Natural killer cell treated with Interleukin-12 subunit alpha and Interleukin-12 subunit beta and Interleukin-15 and Interleukin-18, amount 100 ng/mL, for 72 hours (primary cell): ENCODE results near the gene PLXNA2. TPM values are rescaled to one million over a fixed set of nuclear protein-coding genes. Genes with fewer than 3 reads are reported as not detected.

Experiments used
- ATAC-seq, 2 donors: fragments of 150-1000 bp; cut with Tn5 transposase in 1 of 2; sonication (Bioruptor Pico), chemical (Tn5 transposase) in 1 of 2; 2 replicates each; pipeline ENCODE4 v1.10.0; 2021
- DNase-seq: peaks from one replicate; pipeline ENCODE4 v3.0.0; 2022; ENCODE audit warnings: low spot score
- H3K27ac Mint-ChIP-seq, 2 donors: 1 replicate in 1 of 2; 2 replicates in 1 of 2; pipeline ENCODE4 v1.8.0; 2022; ENCODE audit warnings: mixed read lengths in 2 of 2, mild to moderate bottlenecking in 1 of 2, moderate library complexity in 1 of 2
- H3K27me3 Mint-ChIP-seq, 2 donors: 1 replicate in 1 of 2; 2 replicates in 1 of 2; pipeline ENCODE4 v1.8.0; 2022; ENCODE audit warnings: mixed read lengths in 2 of 2
- H3K36me3 Mint-ChIP-seq: one replicate; pipeline ENCODE4 v1.8.0; 2022; ENCODE audit warnings: mixed read lengths
- H3K4me1 Mint-ChIP-seq, 2 donors: 1 replicate in 1 of 2; 2 replicates in 1 of 2; pipeline ENCODE4 v1.8.0; 2022; ENCODE audit warnings: low read depth in 2 of 2, mixed read lengths in 2 of 2, mild to moderate bottlenecking in 1 of 2
- H3K4me3 Mint-ChIP-seq: one replicate; pipeline ENCODE4 v1.8.0; 2022; ENCODE audit warnings: mixed read lengths
- H3K9me3 Mint-ChIP-seq: 2 replicates; pipeline ENCODE4 v1.8.0; 2022; ENCODE audit warnings: mixed read lengths
- total RNA-seq, 2 donors: library from RNA; stranded (reverse); gene quantifications; one replicate each; pipeline ENCODE4 v1.2.3, GENCODE V29; 2022

Gene PLXNA2
- total RNA-seq, 2 donors from 2014 or later = 1.1 to 1.3 TPM

DNA sequence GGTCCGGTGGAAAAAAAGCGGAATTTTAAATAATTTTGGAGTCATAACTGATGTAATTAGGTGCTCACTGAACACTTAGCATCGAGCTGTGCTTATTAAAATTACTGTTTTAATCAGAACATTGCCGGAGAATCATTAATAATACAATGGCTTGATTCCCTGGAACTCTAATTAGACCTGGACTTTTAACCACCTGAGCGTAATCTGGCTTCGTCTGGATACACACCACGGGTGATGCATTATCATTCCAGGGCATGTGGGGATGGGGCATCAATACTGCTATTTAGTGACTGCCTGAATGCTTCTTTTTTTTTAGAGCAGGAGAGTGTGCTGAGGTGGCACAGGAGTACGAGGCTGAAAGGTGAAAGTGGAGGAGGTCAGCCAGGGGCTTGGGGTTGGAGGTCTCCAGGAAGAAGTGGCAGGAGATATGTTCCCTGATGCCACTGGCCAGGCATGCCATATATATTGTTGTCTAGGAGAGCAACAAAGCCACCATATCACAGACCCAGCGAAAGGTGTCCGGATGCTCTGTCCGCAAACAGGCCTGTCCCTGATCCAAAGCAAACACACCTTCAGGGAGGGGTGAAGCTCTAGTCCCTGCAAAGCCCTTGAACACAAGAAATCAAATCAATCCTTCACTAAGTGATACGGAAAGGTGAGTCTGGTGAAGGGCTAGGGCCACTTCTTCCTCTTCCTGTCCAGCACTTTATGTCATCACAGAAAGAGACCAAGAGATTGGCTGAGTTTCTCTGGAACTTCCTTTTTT is 125.2 kb downstream of the PLXNA2 start:
- ATAC-seq = peak in 1 of 2 donors; percentile 21
- no peaks in the 10 kb centered on the region for H3K4me1 Mint-ChIP-seq
- H3K27me3 Mint-ChIP-seq = peaks cover 10 to 19% of the 10 kb centered on the region in 2 donors
- DNase-seq = no peak
- H3K4me3 Mint-ChIP-seq = no peak overlapping the region
- no peaks in the 10 kb centered on the region for H3K36me3 Mint-ChIP-seq
- H3K27ac Mint-ChIP-seq = no peak overlapping the region
- no peaks in the 10 kb centered on the region for H3K9me3 Mint-ChIP-seq

DNA sequence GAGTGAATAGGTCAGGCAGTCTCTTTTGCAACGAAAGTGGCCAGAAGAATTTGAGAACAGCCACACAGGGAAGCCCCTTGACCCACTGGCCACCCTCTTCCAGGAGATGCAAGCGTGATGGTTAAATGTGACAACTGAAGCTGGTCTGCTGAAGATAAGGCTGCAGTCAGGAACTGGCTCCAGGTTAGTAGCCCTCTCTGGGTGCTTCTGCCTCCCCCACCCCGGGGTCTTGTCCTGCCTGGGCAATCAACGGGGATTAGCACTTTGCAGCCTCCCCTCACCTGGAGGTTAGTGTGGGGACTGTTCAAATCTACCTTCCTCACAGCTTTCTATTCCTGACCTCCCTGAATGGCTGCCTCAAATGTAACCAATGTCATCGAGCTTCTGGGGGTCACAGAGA is 125.9 kb downstream of the PLXNA2 start:
- Mint-ChIP-seq H3K36me3 (no peaks in the 10 kb centered on the region), H3K4me3 (no peak overlapping the region), H3K4me1 (no peaks in the 10 kb centered on the region), H3K27ac (no peak overlapping the region), H3K27me3 (peaks cover 10 to 19% of the 10 kb centered on the region in 2 donors), H3K9me3 (no peaks in the 10 kb centered on the region)
- ATAC-seq (no peak), DNase-seq (no peak)

DNA sequence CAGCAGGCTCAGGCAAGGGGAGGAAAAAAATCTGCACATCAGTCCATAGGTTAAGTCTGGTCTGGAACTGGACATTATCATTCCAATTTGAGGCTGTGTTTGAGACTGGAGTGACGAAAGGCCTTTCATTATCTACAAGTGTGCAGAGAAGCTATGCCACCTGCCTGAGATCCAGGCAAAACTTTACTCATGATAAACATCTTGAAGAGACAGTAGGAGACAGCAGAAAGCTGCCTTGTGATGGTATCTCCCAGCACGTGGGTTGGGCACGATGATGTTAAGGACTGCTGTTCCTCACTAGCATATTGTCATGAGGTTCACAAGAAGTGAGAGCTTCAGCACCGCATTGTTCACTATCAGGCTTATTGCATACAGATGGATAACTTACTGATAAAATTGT is 126.4 kb downstream of the PLXNA2 start:
- H3K36me3 Mint-ChIP-seq = no peaks in the 10 kb centered on the region
- DNase-seq (no peak), ATAC-seq (no peak)
- H3K4me3 Mint-ChIP-seq = no peak overlapping the region
- H3K4me1 Mint-ChIP-seq = no peaks in the 10 kb centered on the region
- H3K9me3 Mint-ChIP-seq = no peaks in the 10 kb centered on the region
- no peak overlapping the region for H3K27ac Mint-ChIP-seq
- H3K27me3 Mint-ChIP-seq = peaks cover 10 to 19% of the 10 kb centered on the region in 2 donors

- no peak for ATAC-seq
- Mint-ChIP-seq H3K4me1 (no peaks in the 10 kb centered on the region), H3K36me3 (no peaks in the 10 kb centered on the region)
Observed at GRCh38 chr1:208117409-208117808, 126.8 kb downstream of the PLXNA2 start.

GRCh38 chr1:208115924-208116640 is 128.1 kb downstream of the PLXNA2 start:
- Mint-ChIP-seq H3K27ac (no peak overlapping the region), H3K4me3 (no peak overlapping the region), H3K4me1 (no peaks in the 10 kb centered on the region), H3K36me3 (no peaks in the 10 kb centered on the region), H3K9me3 (no peaks in the 10 kb centered on the region), H3K27me3 (peaks cover 10 to 19% of the 10 kb centered on the region in 2 donors)
- ATAC-seq (no peak), DNase-seq (no peak)

More at GRCh38 chr1:208117409-208117808, 126.8 kb downstream of the PLXNA2 start:
- no peak for DNase-seq
- Mint-ChIP-seq H3K27ac (no peak overlapping the region), H3K27me3 (peaks cover 10 to 19% of the 10 kb centered on the region in 2 donors), H3K9me3 (no peaks in the 10 kb centered on the region), H3K4me3 (no peak overlapping the region)

DNA sequence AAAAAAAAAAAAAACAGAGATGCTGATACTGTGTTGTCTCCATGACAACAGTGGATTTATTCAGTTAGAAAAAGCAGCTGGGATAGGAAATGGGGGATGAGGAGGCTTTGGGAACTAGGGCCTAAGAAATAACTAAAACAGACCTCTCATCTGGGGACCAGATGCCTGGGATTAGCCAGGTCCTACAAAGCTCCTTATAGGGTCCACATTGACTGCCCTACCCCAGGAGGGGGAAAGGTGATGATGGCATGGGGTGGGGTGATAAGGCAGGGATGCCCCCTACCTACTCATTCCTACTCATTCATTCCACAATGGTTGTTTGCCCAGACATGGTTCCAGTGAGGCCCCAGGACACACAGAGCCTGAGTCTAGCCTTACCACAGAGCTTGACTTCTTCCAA is 131.2 kb downstream of the PLXNA2 start:
- Mint-ChIP-seq H3K27me3 (peaks cover 10 to 19% of the 10 kb centered on the region in 2 donors), H3K4me1 (no peaks in the 10 kb centered on the region), H3K27ac (no peak overlapping the region), H3K4me3 (no peak overlapping the region), H3K9me3 (no peaks in the 10 kb centered on the region), H3K36me3 (no peaks in the 10 kb centered on the region)
- DNase-seq (no peak), ATAC-seq (no peak)

- no peak overlapping the region for H3K27ac Mint-ChIP-seq
- no peaks in the 10 kb centered on the region for H3K36me3 Mint-ChIP-seq
- no peaks in the 10 kb centered on the region for H3K4me1 Mint-ChIP-seq
- ATAC-seq = no peak
- no peaks in the 10 kb centered on the region for H3K9me3 Mint-ChIP-seq
- peaks cover 10 to 19% of the 10 kb centered on the region in 2 donors for H3K27me3 Mint-ChIP-seq
- no peak for DNase-seq
- no peak overlapping the region for H3K4me3 Mint-ChIP-seq
Observed at GRCh38 chr1:208112401-208112800, 131.8 kb downstream of the PLXNA2 start.

GRCh38 chr1:208111646-208112190 is 132.5 kb downstream of the PLXNA2 start:
- Mint-ChIP-seq H3K4me1 (no peaks in the 10 kb centered on the region), H3K36me3 (no peaks in the 10 kb centered on the region), H3K9me3 (no peaks in the 10 kb centered on the region), H3K4me3 (no peak overlapping the region), H3K27ac (no peak overlapping the region), H3K27me3 (peaks cover 9 to 19% of the 10 kb centered on the region in 2 donors)
- DNase-seq (no peak), ATAC-seq (no peak)

GRCh38 chr1:208110296-208110695 is 133.9 kb downstream of the PLXNA2 start:
- H3K4me1 Mint-ChIP-seq = no peaks in the 10 kb centered on the region
- H3K9me3 Mint-ChIP-seq = no peaks in the 10 kb centered on the region
- ATAC-seq = no peak
- H3K4me3 Mint-ChIP-seq = no peak overlapping the region
- peaks cover 5 to 10% of the 10 kb centered on the region in 2 donors for H3K27me3 Mint-ChIP-seq
- DNase-seq = no peak
- H3K27ac Mint-ChIP-seq = no peak overlapping the region
- H3K36me3 Mint-ChIP-seq = no peaks in the 10 kb centered on the region

- no peak for DNase-seq
- no peaks in the 10 kb centered on the region for H3K4me1 Mint-ChIP-seq
- no peaks in the 10 kb centered on the region for H3K36me3 Mint-ChIP-seq
- no peak overlapping the region for H3K27ac Mint-ChIP-seq
- H3K9me3 Mint-ChIP-seq = no peaks in the 10 kb centered on the region
- no peak overlapping the region for H3K4me3 Mint-ChIP-seq
- ATAC-seq = no peak
- H3K27me3 Mint-ChIP-seq = peaks cover 0 to 2% of the 10 kb centered on the region in 2 donors
Observed at GRCh38 chr1:208108646-208109330, 135.4 kb downstream of the PLXNA2 start.

DNA sequence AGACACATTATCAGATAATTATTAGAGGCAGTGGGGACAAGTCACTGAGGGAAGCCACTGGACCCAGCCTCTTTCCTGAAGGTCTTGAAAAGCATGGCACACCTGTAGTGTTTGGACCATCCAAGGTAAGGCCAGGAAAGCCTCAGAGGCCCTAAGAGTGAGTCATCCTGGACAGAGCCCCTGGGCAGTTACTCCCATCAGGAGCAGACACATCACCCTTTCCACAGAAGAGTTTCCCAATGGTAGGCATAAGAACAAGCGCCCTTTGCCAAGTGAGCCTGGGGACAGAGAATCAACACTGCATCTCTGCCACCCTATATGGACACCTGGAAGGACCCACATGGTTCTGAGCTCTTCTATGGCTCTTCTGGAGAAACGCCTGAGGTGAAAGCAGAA is 136.0 kb downstream of the PLXNA2 start:
- no peak overlapping the region for H3K27ac Mint-ChIP-seq
- peaks cover 0 to 2% of the 10 kb centered on the region in 2 donors for H3K27me3 Mint-ChIP-seq
- H3K36me3 Mint-ChIP-seq = no peaks in the 10 kb centered on the region
- H3K9me3 Mint-ChIP-seq = no peaks in the 10 kb centered on the region
- ATAC-seq = no peak
- no peak for DNase-seq
- H3K4me1 Mint-ChIP-seq = no peaks in the 10 kb centered on the region
- no peak overlapping the region for H3K4me3 Mint-ChIP-seq

- no peak for ATAC-seq
- no peaks in the 10 kb centered on the region for H3K9me3 Mint-ChIP-seq
- DNase-seq = no peak
Observed at GRCh38 chr1:208107425-208108212, 136.6 kb downstream of the PLXNA2 start.

DNA sequence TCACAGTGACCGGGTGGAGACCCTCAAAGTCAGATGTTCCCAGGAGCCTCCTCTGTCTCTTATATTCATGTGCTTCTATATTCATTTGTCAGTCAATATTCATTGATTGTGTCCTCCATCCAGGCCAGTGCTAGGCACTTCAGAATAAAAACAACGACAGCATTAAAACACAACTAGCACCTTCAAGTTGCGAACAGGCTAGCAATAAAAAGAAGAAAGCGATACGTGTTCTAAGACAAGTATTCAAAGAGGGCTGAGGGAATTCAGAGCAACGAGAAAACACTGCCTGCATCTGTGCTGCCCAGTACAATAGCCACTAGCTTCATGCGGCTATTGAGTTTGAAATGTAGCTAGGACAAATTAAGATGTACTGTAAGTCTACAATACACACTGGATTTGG is 138.0 kb downstream of the PLXNA2 start:
- H3K27ac Mint-ChIP-seq = no peak overlapping the region
- H3K4me3 Mint-ChIP-seq = no peak overlapping the region
- no peaks in the 10 kb centered on the region for H3K36me3 Mint-ChIP-seq
- no peak for DNase-seq
- peaks cover 0 to 6% of the 10 kb centered on the region in 2 donors for H3K27me3 Mint-ChIP-seq
- H3K4me1 Mint-ChIP-seq = no peaks in the 10 kb centered on the region
- ATAC-seq = no peak
- no peaks in the 10 kb centered on the region for H3K9me3 Mint-ChIP-seq

More at GRCh38 chr1:208107425-208108212, 136.6 kb downstream of the PLXNA2 start:
- Mint-ChIP-seq H3K4me1 (no peaks in the 10 kb centered on the region), H3K27ac (no peak overlapping the region), H3K4me3 (no peak overlapping the region), H3K36me3 (no peaks in the 10 kb centered on the region), H3K27me3 (peaks cover 0 to 6% of the 10 kb centered on the region in 2 donors)
